GM12891 (cell line): ENCODE results near the gene DERL3.

Experiments
- DNase-seq: peaks from one replicate; pipeline ENCODE4 v3.0.0; 2011; ENCODE audit warnings: low spot score; ENCODE audit not compliant: insufficient read length
- FAIRE-seq: peaks from 2 replicates; lab custom pipeline; 2011; peaks lifted over from hg19 to GRCh38; lab: Jason Lieb, UNC
- PAX5 ChIP-seq: IDR thresholded peaks from 2 replicates; pipeline ENCODE4 v1.6.1; 2011; ENCODE audit warnings: low read length, moderate library complexity, mild to moderate bottlenecking; ENCODE audit not compliant: insufficient read depth, severe bottlenecking
- POLR2A ChIP-seq: IDR thresholded peaks from 2 replicates; pipeline ENCODE4 v1.6.1; 2011; ENCODE audit warnings: low read depth, low read length, control low read depth
- POLR2AphosphoS5 ChIP-seq: IDR thresholded peaks from 2 replicates; pipeline ENCODE4 v1.6.1; 2011; ENCODE audit warnings: low read depth, low read length, control low read depth
- POU2F2 ChIP-seq: IDR thresholded peaks from 2 replicates; pipeline ENCODE4 v1.6.1; 2011; ENCODE audit warnings: low read depth, mild to moderate bottlenecking, control low read depth, low read length, moderate library complexity
- SPI1 ChIP-seq: IDR thresholded peaks from 2 replicates; pipeline ENCODE4 v1.6.1; 2011; ENCODE audit warnings: low read depth, low read length, control low read depth
- TAF1 ChIP-seq: IDR thresholded peaks from 2 replicates; pipeline ENCODE4 v1.6.1; 2011; ENCODE audit warnings: low read depth, low read length, control low read depth

Gene DERL3

GRCh38 chr22:23787910-23788309 lies 50.9 kb downstream of the DERL3 start:
- no peak for DNase-seq
- FAIRE-seq = no peak
- TF ChIP-seq POU2F2 = no peak
- TF ChIP-seq POLR2A = no peak
- TF ChIP-seq SPI1 = no peak
- no peak for TF ChIP-seq PAX5
- TF ChIP-seq POLR2AphosphoS5 = no peak
- TF ChIP-seq TAF1 = no peak

GRCh38 chr22:23787600-23787896 lies 51.3 kb downstream of the DERL3 start:
- FAIRE-seq = no peak
- TF ChIP-seq SPI1 (no peak), POU2F2 (no peak), POLR2AphosphoS5 (no peak), PAX5 (no peak), TAF1 (no peak), POLR2A (no peak)
- DNase-seq = no peak

GRCh38 chr22:23786752-23787599 lies 51.8 kb downstream of the DERL3 start, which contains the start of gene SMARCB1:
Gene SMARCB1 (plus strand): TSS chr22:23786966. CDS start chr22:23787170, 204 bp downstream.
- DNase-seq = peak; percentile 96
- no peak for TF ChIP-seq POU2F2
- no peak for TF ChIP-seq POLR2A
- no peak for TF ChIP-seq TAF1
- TF ChIP-seq PAX5 = no peak
- TF ChIP-seq POLR2AphosphoS5 = no peak
- no peak for TF ChIP-seq SPI1
- FAIRE-seq = peak; percentile 94

GRCh38 chr22:23786261-23786710 lies 52.5 kb downstream of the DERL3 start:
- no peak for TF ChIP-seq POLR2A
- FAIRE-seq = no peak

More at GRCh38 chr22:23786261-23786710, 52.5 kb downstream of the DERL3 start:
- no peak for DNase-seq
